GM12865 (cell line): ENCODE measurements around the gene TBL1X.

Experiments
- DNase-seq: peaks from one replicate; pipeline ENCODE4 v3.0.0; 2010; ENCODE audit warnings: low read depth
- H3K4me3 ChIP-seq: 2 replicates; pipeline ENCODE4 v1.5.1; 2011; ENCODE audit warnings: mild to moderate bottlenecking, low read depth, low read length, control low read depth
- CTCF ChIP-seq: IDR thresholded peaks from 2 replicates; pipeline ENCODE4 v1.5.1; 2011; ENCODE audit warnings: low read length, control low read depth, low read depth, inconsistent platforms; ENCODE audit not compliant: insufficient read depth; ENCODE audit errors: missing control alignments

Gene TBL1X

DNA sequence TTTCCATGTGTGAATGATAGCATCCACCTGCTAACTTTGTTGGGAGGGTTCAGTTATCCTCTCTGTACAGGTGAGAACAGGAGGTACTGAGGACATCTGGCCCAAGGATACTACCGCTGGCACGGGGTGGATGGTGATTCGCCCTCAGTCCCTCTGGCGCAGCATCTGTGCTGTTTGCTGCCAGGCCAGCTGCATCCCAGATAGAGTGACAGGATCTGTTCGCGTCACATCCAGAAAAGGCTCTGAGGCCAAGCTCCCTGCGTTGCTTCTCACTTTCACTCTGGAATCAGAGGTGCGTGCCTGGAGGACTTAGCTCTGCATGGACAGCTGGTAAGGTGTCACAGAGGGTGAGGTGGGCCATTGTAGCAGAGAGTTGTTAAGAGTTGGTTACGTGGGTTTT is 95.4 kb downstream of the TBL1X start:
- DNase-seq: no peak
- no peak for TF ChIP-seq CTCF
- H3K4me3 ChIP-seq: no peak overlapping the region

GRCh38 chrX:9561199-9561598 is 96.3 kb downstream of the TBL1X start:
- DNase-seq: no peak
- H3K4me3 ChIP-seq: no peak overlapping the region
- TF ChIP-seq CTCF: no peak

GRCh38 chrX:9562851-9563250 is 98.0 kb downstream of the TBL1X start:
- no peak overlapping the region for H3K4me3 ChIP-seq
- DNase-seq: no peak
- no peak for TF ChIP-seq CTCF

- peak; percentile 10 for DNase-seq
- H3K4me3 ChIP-seq: no peak overlapping the region
- no peak for TF ChIP-seq CTCF
Observed at GRCh38 chrX:9566150-9566621, 101.3 kb downstream of the TBL1X start.

DNA sequence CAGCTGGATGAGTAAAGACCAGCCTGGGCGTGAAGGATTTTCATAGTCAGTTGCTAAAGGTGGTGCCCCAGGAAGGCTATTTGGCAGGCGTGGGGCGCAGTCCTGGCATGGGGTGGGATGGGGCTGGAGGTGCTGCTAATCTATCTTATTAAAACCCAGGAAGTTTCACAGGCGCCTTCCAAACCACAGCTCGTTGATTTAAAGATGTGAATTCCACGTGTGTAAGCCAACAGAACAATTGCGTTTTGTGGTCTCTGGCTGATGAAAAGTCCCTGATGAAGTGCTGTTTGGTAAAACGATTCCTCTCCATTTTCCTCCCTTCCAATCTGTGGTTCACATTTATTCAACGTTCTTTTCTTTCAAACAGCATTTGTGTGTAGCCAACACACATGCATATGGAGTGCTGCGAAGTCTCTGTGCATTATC is 105.0 kb downstream of the TBL1X start:
- DNase-seq: no peak
- TF ChIP-seq CTCF: no peak
- H3K4me3 ChIP-seq: no peak overlapping the region

DNA sequence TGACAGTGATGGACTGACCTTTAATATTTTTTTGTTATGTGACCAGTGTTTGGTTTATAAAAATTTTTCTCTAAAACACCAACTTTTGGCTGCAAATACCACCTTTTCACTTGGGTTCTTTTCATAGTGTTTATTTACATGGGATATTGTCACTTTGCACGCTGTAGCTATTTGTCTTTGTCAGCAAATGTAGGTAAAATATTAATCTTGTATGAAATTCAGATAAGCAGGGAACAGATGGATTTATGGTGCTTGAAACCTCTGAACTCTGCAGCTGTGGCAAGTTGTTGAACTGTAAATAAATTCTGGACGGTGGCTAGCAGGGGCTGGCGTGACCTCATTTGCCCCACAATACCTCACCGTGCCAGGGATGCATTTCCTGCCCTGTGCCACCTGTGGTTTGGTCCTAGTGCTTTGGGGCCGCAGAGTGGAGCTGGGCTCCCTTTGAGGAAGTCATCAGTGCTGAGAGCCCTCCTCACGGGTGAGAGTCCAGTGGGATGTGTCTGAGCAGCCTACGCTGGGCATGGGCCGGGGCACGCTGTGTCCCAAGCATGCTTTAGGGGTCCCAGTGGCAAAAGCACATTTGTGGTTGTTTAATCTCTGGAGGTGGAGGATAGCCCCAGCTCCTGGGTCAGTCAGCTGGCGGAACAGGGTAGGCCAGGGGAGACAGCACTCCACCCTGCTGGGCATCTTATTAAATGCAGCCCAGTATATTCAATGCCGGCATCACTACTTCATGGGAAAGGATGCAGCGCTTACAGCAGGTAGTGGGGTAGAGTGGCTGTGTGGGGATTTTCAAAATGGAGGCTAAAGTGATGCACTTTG is 108.6 kb downstream of the TBL1X start:
- H3K4me3 ChIP-seq: no peak overlapping the region
- TF ChIP-seq CTCF: no peak
- DNase-seq: no peak

GRCh38 chrX:9576059-9576458 is 111.2 kb downstream of the TBL1X start:
- H3K4me3 ChIP-seq: no peak overlapping the region
- DNase-seq: no peak
- TF ChIP-seq CTCF: no peak
